Measurements from ENCODE around the gene GLT1D1.

GLT1D1 gene

GRCh38 chr12:128969480-128970055, 116.3 kb downstream of the GLT1D1 start:
- peak; percentile 97 for DNase-seq

- DNase-seq: no peak
These were observed 116.8 kb downstream of the GLT1D1 start for GRCh38 chr12:128970110-128970509.

GRCh38 chr12:128970941-128971340, 117.7 kb downstream of the GLT1D1 start:
- no peak for DNase-seq

- DNase-seq: peak; percentile 8
These were observed 118.5 kb downstream of the GLT1D1 start for GRCh38 chr12:128971802-128972201.

- no peak for DNase-seq
These were observed 120.8 kb downstream of the GLT1D1 start for GRCh38 chr12:128973883-128974681.

- peak; percentile 13 for DNase-seq
These were observed 121.6 kb downstream of the GLT1D1 start for GRCh38 chr12:128974881-128975280.

GRCh38 chr12:128976120-128976738, 123.0 kb downstream of the GLT1D1 start:
- no peak for DNase-seq

- DNase-seq: peak; percentile 12
These were observed 124.2 kb downstream of the GLT1D1 start for GRCh38 chr12:128977441-128977840.

GRCh38 chr12:128978067-128978466, 124.8 kb downstream of the GLT1D1 start:
- no peak for DNase-seq

GRCh38 chr12:128980623-128981022, 127.3 kb downstream of the GLT1D1 start:
- DNase-seq: no peak

GRCh38 chr12:128981971-128982533, 128.8 kb downstream of the GLT1D1 start:
- DNase-seq: no peak

- DNase-seq: no peak
These were observed 129.7 kb downstream of the GLT1D1 start for GRCh38 chr12:128982933-128983332.

GRCh38 chr12:128983371-128983770, 130.1 kb downstream of the GLT1D1 start:
- no peak for DNase-seq

- no peak for DNase-seq
These were observed 133.7 kb downstream of the GLT1D1 start for GRCh38 chr12:128986957-128987356.

GRCh38 chr12:128989287-128989686, 136.0 kb downstream of the GLT1D1 start:
- DNase-seq: no peak

- DNase-seq: no peak
These were observed 138.4 kb downstream of the GLT1D1 start for GRCh38 chr12:128991716-128992115.

- DNase-seq: no peak
These were observed 138.8 kb downstream of the GLT1D1 start for GRCh38 chr12:128992116-128992515.

GRCh38 chr12:128992550-128992949, 139.3 kb downstream of the GLT1D1 start:
- no peak for DNase-seq

- DNase-seq: peak; percentile 67
These were observed 141.6 kb downstream of the GLT1D1 start for GRCh38 chr12:128994856-128995255.

- no peak for DNase-seq
These were observed 142.3 kb downstream of the GLT1D1 start for GRCh38 chr12:128995619-128996018.

- DNase-seq: peak; percentile 72
These were observed 148.5 kb downstream of the GLT1D1 start for GRCh38 chr12:129001826-129002225.

GRCh38 chr12:129002427-129002826, 149.1 kb downstream of the GLT1D1 start:
- DNase-seq: no peak

- no peak for DNase-seq
These were observed 152.1 kb downstream of the GLT1D1 start for GRCh38 chr12:129005416-129005815.

- DNase-seq: no peak
These were observed 152.6 kb downstream of the GLT1D1 start for GRCh38 chr12:129005829-129006228.
